ENCODE measurements around the gene ARHGEF1. TPM values are rescaled to one million over a fixed set of nuclear protein-coding genes. Genes with fewer than 3 reads are reported as not detected.
A peak's percentile ranks its signal among the peaks of the same experiment; 100 is the strongest.

ARHGEF1 gene
- total RNA-seq, 1 donor from 2014 or later: 113 TPM

DNA sequence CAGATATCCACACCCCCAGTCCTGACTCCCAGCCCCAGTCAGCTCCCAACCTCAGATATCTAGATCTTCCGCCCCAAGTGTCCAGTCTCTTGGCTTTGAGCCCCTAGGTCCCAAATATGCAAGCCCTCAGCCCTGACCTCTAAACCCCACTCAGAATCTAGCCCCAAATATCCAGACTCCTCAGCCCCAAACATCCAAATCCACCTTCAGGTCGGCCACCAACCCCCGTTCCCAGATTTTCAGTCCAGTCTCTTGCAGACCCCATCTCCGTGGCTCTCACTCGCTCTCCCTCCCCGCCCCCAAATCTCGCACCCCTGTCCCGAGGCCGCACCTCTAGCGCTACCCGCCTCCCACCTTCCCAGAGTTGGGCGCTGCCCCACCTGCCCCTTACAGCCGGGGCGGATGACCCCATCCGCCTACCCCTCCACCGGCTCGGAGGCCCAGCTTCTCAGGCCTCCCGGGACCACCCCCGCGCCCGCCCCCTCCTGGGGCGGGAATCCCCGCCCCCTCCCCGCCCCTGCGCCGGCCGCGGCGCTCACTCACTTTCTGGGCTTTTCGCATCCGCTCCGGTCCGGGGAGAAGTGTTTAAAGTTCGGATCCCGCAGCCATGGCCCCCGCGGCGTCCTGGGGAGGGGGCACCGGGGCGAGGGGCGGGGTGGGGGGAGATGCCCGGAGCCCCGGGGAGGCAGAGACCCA lies 44.7 kb downstream of the ARHGEF1 start:
- peak overlapping the region; percentile 90 for H3K4me3 Mint-ChIP-seq (ENCODE audit: unreplicated experiment)
- TF ChIP-seq, protein P1, sequence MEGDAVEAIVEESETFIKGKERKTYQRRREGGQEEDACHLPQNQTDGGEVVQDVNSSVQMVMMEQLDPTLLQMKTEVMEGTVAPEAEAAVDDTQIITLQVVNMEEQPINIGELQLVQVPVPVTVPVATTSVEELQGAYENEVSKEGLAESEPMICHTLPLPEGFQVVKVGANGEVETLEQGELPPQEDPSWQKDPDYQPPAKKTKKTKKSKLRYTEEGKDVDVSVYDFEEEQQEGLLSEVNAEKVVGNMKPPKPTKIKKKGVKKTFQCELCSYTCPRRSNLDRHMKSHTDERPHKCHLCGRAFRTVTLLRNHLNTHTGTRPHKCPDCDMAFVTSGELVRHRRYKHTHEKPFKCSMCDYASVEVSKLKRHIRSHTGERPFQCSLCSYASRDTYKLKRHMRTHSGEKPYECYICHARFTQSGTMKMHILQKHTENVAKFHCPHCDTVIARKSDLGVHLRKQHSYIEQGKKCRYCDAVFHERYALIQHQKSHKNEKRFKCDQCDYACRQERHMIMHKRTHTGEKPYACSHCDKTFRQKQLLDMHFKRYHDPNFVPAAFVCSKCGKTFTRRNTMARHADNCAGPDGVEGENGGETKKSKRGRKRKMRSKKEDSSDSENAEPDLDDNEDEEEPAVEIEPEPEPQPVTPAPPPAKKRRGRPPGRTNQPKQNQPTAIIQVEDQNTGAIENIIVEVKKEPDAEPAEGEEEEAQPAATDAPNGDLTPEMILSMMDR (IDR thresholded peaks at IDR 0.05; ENCODE audit: unreplicated experiment): no peak
- H3K27me3 Mint-ChIP-seq (ENCODE audit: unreplicated experiment): peaks cover 29% of the 10 kb centered on the region

DNA sequence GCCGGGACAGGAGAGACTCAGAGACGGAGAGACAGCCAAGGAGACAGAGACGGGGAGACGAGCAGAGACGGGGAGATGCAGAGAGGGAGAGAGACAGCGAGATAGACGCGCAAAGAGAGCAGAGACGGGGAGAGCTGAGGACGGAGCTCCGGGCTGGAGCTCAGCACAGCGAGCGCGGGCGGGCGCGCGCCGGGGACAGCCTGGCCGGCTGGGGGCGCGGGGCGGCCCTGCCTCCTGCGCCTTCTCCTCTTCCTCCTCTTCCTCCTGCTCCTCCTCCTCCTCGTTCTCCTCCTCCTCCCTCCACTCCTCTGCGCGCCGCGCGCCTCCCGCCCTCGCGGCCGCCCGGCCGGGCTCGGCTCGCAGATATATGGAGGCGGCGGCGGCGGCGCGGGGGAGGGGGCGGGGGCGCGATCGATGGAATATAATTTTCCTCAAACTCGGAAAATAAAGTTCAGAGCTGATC lies 45.3 kb downstream of the ARHGEF1 start, which contains the start of gene ERFL:
Gene ERFL (minus strand): TSS at position 229 of the 463 bp plus-strand sequence. CDS start 15,530 bp downstream, outside the sequence.
- Mint-ChIP-seq H3K4me3 (ENCODE audit: unreplicated experiment) (peak within 1 kb of the TSS; percentile 90), H3K27ac (ENCODE audit: unreplicated experiment) (no peak within 1 kb of the TSS), H3K36me3 (ENCODE audit: low read depth, unreplicated experiment) (peaks cover 7% of the 10 kb centered on the region), H3K9me3 (ENCODE audit: unreplicated experiment) (no peaks in the 10 kb centered on the region), H3K27me3 (ENCODE audit: unreplicated experiment) (peaks cover 28% of the 10 kb centered on the region), H3K4me1 (ENCODE audit: unreplicated experiment) (peaks cover 9% of the 10 kb centered on the region)
- no peak for DNase-seq (ENCODE audit: low spot score)
- TF ChIP-seq, protein P1 (IDR thresholded peaks at IDR 0.05; ENCODE audit: unreplicated experiment): no peak

More for the DNA sequence above, 44.7 kb downstream of the ARHGEF1 start:
- Mint-ChIP-seq H3K9me3 (ENCODE audit: unreplicated experiment) (no peaks in the 10 kb centered on the region), H3K36me3 (ENCODE audit: low read depth, unreplicated experiment) (peaks cover 10% of the 10 kb centered on the region), H3K4me1 (ENCODE audit: unreplicated experiment) (peaks cover 12% of the 10 kb centered on the region), H3K27ac (ENCODE audit: unreplicated experiment) (no peak overlapping the region)
- no peak for DNase-seq (ENCODE audit: low spot score)

DNA sequence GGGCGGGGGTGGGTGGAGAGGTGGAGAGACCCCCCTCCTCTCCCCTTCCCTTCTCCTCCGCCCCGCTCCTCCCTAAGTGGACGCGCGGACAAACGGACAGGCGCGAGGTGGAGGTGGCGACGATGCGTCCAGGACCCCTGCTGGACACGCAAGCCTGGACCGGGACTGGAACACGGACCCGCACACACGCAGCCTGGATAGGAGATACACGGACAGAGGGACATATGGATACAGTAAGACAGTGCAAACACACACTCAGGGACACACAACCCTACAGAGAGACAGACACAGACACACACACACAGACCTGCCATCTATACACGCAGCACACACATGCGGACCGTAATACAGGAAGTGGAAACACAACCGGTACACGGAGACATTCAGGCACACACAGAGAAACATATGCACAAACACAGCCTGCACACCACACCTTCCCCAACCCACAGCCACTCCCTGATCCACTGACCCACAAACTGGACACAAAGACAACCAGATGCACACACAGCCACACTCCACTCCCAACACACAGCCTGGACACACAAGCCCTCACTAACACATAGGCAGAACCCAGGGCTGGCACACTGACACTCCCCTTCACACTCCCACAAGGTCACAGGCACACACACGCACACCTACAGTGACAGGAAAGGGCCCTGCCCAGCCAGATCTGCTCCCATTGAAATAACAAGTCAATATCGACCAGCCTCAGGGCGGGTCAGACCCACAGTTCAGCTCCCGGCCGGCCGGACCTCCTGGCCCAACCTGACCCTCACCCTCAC lies 46.0 kb downstream of the ARHGEF1 start:
- Mint-ChIP-seq H3K27me3 (ENCODE audit: unreplicated experiment) (peaks cover 30% of the 10 kb centered on the region), H3K4me3 (ENCODE audit: unreplicated experiment) (peak overlapping the region; percentile 84), H3K27ac (ENCODE audit: unreplicated experiment) (no peak overlapping the region)

DNA sequence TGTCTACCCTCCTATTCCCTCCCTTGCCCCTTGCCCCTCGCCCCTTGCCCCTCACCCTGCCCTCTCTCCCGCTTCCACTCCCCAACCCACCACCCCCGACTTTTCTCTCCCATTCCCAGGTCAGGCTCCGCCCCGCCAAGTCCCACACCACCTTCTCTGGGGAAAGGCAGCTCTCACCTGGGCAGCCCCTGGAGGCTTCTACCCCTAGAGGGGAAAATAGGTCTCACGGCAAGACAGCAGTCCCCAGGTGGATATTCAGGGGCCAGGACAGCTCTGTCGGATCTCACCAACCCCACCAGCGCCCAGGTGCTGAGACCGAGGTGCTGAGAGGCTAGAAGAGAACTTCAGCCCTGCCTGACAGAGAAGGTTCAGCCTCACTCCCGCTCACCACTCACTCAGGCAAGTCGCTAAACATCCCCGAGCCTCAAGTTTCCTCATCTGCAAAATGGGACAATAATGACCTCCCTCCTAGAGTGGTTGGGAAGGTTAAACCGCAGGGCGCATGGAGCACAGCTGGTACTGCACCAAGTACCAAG lies 46.6 kb downstream of the ARHGEF1 start:
- peaks cover 5% of the 10 kb centered on the region for H3K36me3 Mint-ChIP-seq (ENCODE audit: low read depth, unreplicated experiment)
- peak overlapping the region; percentile 84 for H3K4me3 Mint-ChIP-seq (ENCODE audit: unreplicated experiment)
- H3K27me3 Mint-ChIP-seq (ENCODE audit: unreplicated experiment): peaks cover 31% of the 10 kb centered on the region
- DNase-seq (ENCODE audit: low spot score): no peak
- H3K4me1 Mint-ChIP-seq (ENCODE audit: unreplicated experiment): peaks cover 10% of the 10 kb centered on the region
- TF ChIP-seq, protein P1 (IDR thresholded peaks at IDR 0.05; ENCODE audit: unreplicated experiment): no peak
- H3K9me3 Mint-ChIP-seq (ENCODE audit: unreplicated experiment): no peaks in the 10 kb centered on the region
- no peak overlapping the region for H3K27ac Mint-ChIP-seq (ENCODE audit: unreplicated experiment)

More for the DNA sequence above, 46.0 kb downstream of the ARHGEF1 start:
- TF ChIP-seq, protein P1 (IDR thresholded peaks at IDR 0.05; ENCODE audit: unreplicated experiment): no peak
- peaks cover 10% of the 10 kb centered on the region for H3K4me1 Mint-ChIP-seq (ENCODE audit: unreplicated experiment)
- peaks cover 5% of the 10 kb centered on the region for H3K36me3 Mint-ChIP-seq (ENCODE audit: low read depth, unreplicated experiment)
- H3K9me3 Mint-ChIP-seq (ENCODE audit: unreplicated experiment): no peaks in the 10 kb centered on the region
- no peak for DNase-seq (ENCODE audit: low spot score)

All from endothelial cell (in vitro differentiated cells).